Chondrocyte (in vitro differentiated cells): ENCODE results near the gene LRRC8D. TPM values are rescaled to one million over a fixed set of nuclear protein-coding genes. Genes with fewer than 3 reads are reported as not detected.
"Not testable (repeated sequence)": the region's sequence is repeated elsewhere in the genome, so short reads cannot be mapped to it uniquely, and the experiment has no call there.

ENCODE experiments used
- DNase-seq: peaks from one replicate; pipeline ENCODE4 v3.0.0; 2021; ENCODE audit warnings: mixed read lengths, low spot score
- H3K27ac Mint-ChIP-seq: one replicate; pipeline ENCODE4 v1.8.0; 2021; ENCODE audit warnings: mild to moderate bottlenecking, moderate library complexity, mixed read lengths; ENCODE audit not compliant: unreplicated experiment
- H3K27me3 Mint-ChIP-seq: 2 replicates; pipeline ENCODE4 v1.8.0; 2021; ENCODE audit warnings: low read depth, mixed read lengths
- H3K36me3 Mint-ChIP-seq: 2 replicates; pipeline ENCODE4 v1.8.0; 2021; ENCODE audit warnings: low read depth, mixed read lengths
- H3K4me1 Mint-ChIP-seq: 2 replicates; pipeline ENCODE4 v1.8.0; 2021; ENCODE audit warnings: low read depth, mild to moderate bottlenecking, mixed read lengths
- H3K4me3 Mint-ChIP-seq: one replicate; pipeline ENCODE4 v1.8.0; 2021; ENCODE audit warnings: mild to moderate bottlenecking, moderate library complexity, mixed read lengths; ENCODE audit not compliant: unreplicated experiment
- H3K9me3 Mint-ChIP-seq: 2 replicates; pipeline ENCODE4 v1.8.0; 2021; ENCODE audit warnings: low read depth, mixed read lengths
- total RNA-seq: library from RNA; stranded (reverse); gene quantifications from 3 replicates; pipeline ENCODE4 v1.2.1, GENCODE V29; 2021
- TF ChIP-seq, protein P1 (sequence below): fragments of 200-600 bp; sonication (generic); IDR thresholded peaks from 2 replicates; pipeline ENCODE4 v1.5.0; 2021; ENCODE audit warnings: antibody characterized with exemption, mild to moderate bottlenecking, moderate library complexity

Gene LRRC8D
- total RNA-seq, 1 donor from 2014 or later: 14.9 TPM

GRCh38 chr1:89978755-89979154 lies 157.9 kb downstream of the LRRC8D start:
- Mint-ChIP-seq H3K27ac (no peak overlapping the region), H3K9me3 (no peaks in the 10 kb centered on the region), H3K4me1 (peaks cover 23% of the 10 kb centered on the region), H3K4me3 (no peak overlapping the region), H3K27me3 (no peaks in the 10 kb centered on the region), H3K36me3 (no peaks in the 10 kb centered on the region)
- DNase-seq: no peak
- TF ChIP-seq, protein P1, sequence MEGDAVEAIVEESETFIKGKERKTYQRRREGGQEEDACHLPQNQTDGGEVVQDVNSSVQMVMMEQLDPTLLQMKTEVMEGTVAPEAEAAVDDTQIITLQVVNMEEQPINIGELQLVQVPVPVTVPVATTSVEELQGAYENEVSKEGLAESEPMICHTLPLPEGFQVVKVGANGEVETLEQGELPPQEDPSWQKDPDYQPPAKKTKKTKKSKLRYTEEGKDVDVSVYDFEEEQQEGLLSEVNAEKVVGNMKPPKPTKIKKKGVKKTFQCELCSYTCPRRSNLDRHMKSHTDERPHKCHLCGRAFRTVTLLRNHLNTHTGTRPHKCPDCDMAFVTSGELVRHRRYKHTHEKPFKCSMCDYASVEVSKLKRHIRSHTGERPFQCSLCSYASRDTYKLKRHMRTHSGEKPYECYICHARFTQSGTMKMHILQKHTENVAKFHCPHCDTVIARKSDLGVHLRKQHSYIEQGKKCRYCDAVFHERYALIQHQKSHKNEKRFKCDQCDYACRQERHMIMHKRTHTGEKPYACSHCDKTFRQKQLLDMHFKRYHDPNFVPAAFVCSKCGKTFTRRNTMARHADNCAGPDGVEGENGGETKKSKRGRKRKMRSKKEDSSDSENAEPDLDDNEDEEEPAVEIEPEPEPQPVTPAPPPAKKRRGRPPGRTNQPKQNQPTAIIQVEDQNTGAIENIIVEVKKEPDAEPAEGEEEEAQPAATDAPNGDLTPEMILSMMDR: no peak

GRCh38 chr1:89980605-89981004 lies 159.8 kb downstream of the LRRC8D start:
- no peak overlapping the region for H3K27ac Mint-ChIP-seq
- no peaks in the 10 kb centered on the region for H3K36me3 Mint-ChIP-seq
- H3K4me1 Mint-ChIP-seq: peaks cover 12% of the 10 kb centered on the region
- H3K4me3 Mint-ChIP-seq: no peak overlapping the region
- no peak for DNase-seq
- H3K9me3 Mint-ChIP-seq: no peaks in the 10 kb centered on the region
- H3K27me3 Mint-ChIP-seq: no peaks in the 10 kb centered on the region
- TF ChIP-seq, protein P1: no peak

GRCh38 chr1:89982846-89983245 lies 162.0 kb downstream of the LRRC8D start:
- H3K27me3 Mint-ChIP-seq, H3K27ac Mint-ChIP-seq, H3K9me3 Mint-ChIP-seq, DNase-seq, H3K4me3 Mint-ChIP-seq, H3K4me1 Mint-ChIP-seq, H3K36me3 Mint-ChIP-seq: not testable (repeated sequence)

DNA sequence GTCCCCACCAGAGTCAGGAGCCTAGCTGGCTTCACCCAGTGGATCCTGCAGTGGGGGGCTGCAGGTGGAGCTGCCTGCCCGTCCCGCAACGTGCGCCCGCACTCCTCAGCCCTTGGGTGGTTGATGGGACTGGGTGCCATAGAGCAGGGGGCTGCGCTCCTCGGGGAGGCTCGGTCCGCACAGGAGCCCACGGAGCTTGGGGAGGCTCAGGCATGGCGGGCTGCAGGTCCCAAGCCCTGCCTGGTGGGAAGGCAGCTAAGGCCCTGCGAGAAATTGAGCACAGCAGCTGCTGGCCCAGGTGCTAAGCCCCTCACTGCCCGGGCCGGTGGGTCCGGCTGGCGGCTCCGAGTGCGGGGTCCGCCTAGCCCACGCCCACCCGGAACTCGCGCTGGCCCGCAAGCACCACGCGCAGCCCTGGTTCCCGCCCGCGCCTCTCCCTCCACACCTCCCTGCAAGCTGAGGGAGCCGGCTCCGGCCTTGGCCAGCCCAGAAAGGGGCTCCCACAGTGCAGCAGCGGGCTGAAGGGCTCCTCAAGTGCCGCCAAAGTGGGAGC lies 163.8 kb downstream of the LRRC8D start:
- not testable (repeated sequence) for H3K4me3 Mint-ChIP-seq, H3K4me1 Mint-ChIP-seq, H3K27me3 Mint-ChIP-seq, H3K9me3 Mint-ChIP-seq, H3K36me3 Mint-ChIP-seq, H3K27ac Mint-ChIP-seq, DNase-seq

DNA sequence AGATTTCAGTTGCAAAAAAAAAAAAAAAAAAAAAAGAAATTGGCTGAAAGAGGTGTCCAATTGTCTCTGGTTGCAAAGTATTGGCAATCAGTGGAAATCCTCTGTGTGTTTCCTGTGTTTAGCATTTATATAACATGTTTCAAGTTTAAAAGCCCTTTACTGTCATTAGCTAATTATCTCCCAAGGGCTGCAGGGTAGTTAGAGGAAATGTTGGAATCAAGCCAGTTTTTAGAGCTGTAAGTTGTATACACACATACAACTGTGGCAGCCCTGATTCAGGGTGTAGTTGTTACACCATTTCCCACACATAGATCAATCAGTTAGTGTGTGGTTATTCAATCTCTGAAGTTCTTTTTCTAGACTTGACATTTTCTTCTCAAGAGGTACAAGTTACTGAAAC lies 165.2 kb downstream of the LRRC8D start:
- no peaks in the 10 kb centered on the region for H3K27me3 Mint-ChIP-seq
- H3K4me1 Mint-ChIP-seq: peaks cover 4% of the 10 kb centered on the region
- H3K9me3 Mint-ChIP-seq: no peaks in the 10 kb centered on the region
- no peaks in the 10 kb centered on the region for H3K36me3 Mint-ChIP-seq
- no peak for DNase-seq
- H3K27ac Mint-ChIP-seq: no peak overlapping the region
- H3K4me3 Mint-ChIP-seq: no peak overlapping the region
- TF ChIP-seq, protein P1: no peak

Other genes with a start within 250 kb of the LRRC8D start
- 2.3 to 2.6 TPM (median 2.3 TPM) in 3 replicates for gene LRRC8C, start 187.9 kb upstream of the LRRC8D start, total RNA-seq
- gene ZNF326, start 174.1 kb downstream of the LRRC8D start, total RNA-seq: 17.9 to 30.0 TPM (median 19.3 TPM) in 3 replicates